Esophagus muscularis mucosa (tissue), 4 donors: Measurements from ENCODE around the gene PXN.

Source experiments
- CTCF ChIP-seq, 3 experiments: fragments of 200-600 bp in 2 of 3; fragments of 450-650 bp in 1 of 3; sonication (generic) in 2 of 3; IDR thresholded peaks; one replicate each; pipeline ENCODE4 v1.5.1; 2017 to 2019; ENCODE audit warnings: antibody characterized with exemption in 3 of 3, mild to moderate bottlenecking in 2 of 3, moderate library complexity in 1 of 3
- EP300 ChIP-seq: sonication (generic); formaldehyde crosslinking; IDR thresholded peaks from one replicate; pipeline ENCODE4 v1.6.1; 2017; ENCODE audit warnings: antibody characterized with exemption
- POLR2A ChIP-seq: fragments of 450-650 bp; IDR thresholded peaks from one replicate; pipeline ENCODE4 v1.6.1; 2017; ENCODE audit warnings: antibody characterized with exemption, moderate library complexity, mild to moderate bottlenecking, low read depth
- POLR2AphosphoS5 ChIP-seq, 2 donors: sonication (generic); formaldehyde crosslinking; IDR thresholded peaks; one replicate each; pipeline ENCODE4 v1.6.1; 2017; ENCODE audit warnings: antibody characterized with exemption in 2 of 2

GRCh38 chr12:120234643-120235368, 30.7 kb downstream of the PXN start:
- TF ChIP-seq CTCF (IDR thresholded peaks at IDR 0.05) (peak; percentile 49 to 62 (median 51)), POLR2A (no peak), POLR2AphosphoS5 (IDR thresholded peaks at IDR 0.05) (peak; percentile 82 to 91), EP300 (no peak)
